ENCODE results near the gene TMEM82. TPM values are rescaled to one million over a fixed set of nuclear protein-coding genes. Genes with fewer than 3 reads are reported as not detected.

The TMEM82 gene
- polyA plus RNA-seq, 1 donor (not counting 4 experiments of a cell fraction or from before 2014, with no cell fraction given): not detected

GRCh38 chr1:15768388-15768787 is 26.1 kb downstream of the TMEM82 start:
- Histone ChIP-seq H4K20me1 (ENCODE audit: control insufficient read depth, extremely low read depth, insufficient read depth, low read length) (no peaks in the 10 kb centered on the region), H3K27me3 (ENCODE audit: control insufficient read depth, extremely low read depth, insufficient read depth, low read length) (no peaks in the 10 kb centered on the region), H3K4me2 (ENCODE audit: control insufficient read depth, extremely low read depth, insufficient read depth, low read depth, low read length) (no peak overlapping the region), H3K27ac (ENCODE audit: control insufficient read depth, insufficient read depth, low read length) (no peak overlapping the region), H3K4me3 (ENCODE audit: control insufficient read depth in 2 of 3, extremely low read depth in 1 of 3, insufficient read depth in 2 of 3, low read depth in 1 of 3, low read length in 3 of 3) (no peak overlapping the region), H3K79me2 (ENCODE audit: control insufficient read depth, insufficient read depth, low read length) (peaks cover 47% of the 10 kb centered on the region), H3K36me3 (ENCODE audit: control insufficient read depth in 2 of 2, extremely low read depth in 1 of 2, insufficient read depth in 2 of 2, low read length in 2 of 2) (peaks cover 36 to 52% of the 10 kb centered on the region in 2 experiments), H3K9me1 (ENCODE audit: control insufficient read depth, extremely low read depth, insufficient read depth, low read length) (no peaks in the 10 kb centered on the region), H3K9me3 (ENCODE audit: control insufficient read depth, low read depth, low read length) (no peaks in the 10 kb centered on the region), H3K9ac (ENCODE audit: control insufficient read depth, extremely low read depth, insufficient read depth, low read length) (no peak overlapping the region), H2AFZ (ENCODE audit: control insufficient read depth, low read length) (no peak overlapping the region), H3K4me1 (ENCODE audit: control insufficient read depth, extremely low read depth, insufficient read depth, low read length) (peaks cover 29% of the 10 kb centered on the region)
- FAIRE-seq (no peak), DNase-seq (ENCODE audit: low read depth, low spot score) (no peak)
- TF ChIP-seq EZH2 (IDR thresholded peaks at IDR 0.05; ENCODE audit: low read length): no peak
- TF ChIP-seq, protein P1, sequence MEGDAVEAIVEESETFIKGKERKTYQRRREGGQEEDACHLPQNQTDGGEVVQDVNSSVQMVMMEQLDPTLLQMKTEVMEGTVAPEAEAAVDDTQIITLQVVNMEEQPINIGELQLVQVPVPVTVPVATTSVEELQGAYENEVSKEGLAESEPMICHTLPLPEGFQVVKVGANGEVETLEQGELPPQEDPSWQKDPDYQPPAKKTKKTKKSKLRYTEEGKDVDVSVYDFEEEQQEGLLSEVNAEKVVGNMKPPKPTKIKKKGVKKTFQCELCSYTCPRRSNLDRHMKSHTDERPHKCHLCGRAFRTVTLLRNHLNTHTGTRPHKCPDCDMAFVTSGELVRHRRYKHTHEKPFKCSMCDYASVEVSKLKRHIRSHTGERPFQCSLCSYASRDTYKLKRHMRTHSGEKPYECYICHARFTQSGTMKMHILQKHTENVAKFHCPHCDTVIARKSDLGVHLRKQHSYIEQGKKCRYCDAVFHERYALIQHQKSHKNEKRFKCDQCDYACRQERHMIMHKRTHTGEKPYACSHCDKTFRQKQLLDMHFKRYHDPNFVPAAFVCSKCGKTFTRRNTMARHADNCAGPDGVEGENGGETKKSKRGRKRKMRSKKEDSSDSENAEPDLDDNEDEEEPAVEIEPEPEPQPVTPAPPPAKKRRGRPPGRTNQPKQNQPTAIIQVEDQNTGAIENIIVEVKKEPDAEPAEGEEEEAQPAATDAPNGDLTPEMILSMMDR (optimal IDR thresholded peaks at IDR 0.05 in 1 of 3, IDR thresholded peaks at IDR 0.05 in 1 of 3, conservative IDR thresholded peaks at IDR 0.05 in 1 of 3; ENCODE audit: extremely low read depth in 1 of 3, insufficient read depth in 2 of 3, low read length in 3 of 3): no peak
- dilution Hi-C loops (cut with MboI; ENCODE audit: extremely low pct_ligation_motif_present, low sequenced_read_pairs): no loop called here

GRCh38 chr1:15770313-15770962 is 28.1 kb downstream of the TMEM82 start:
- DNase-seq (ENCODE audit: low read depth, low spot score) (no peak), FAIRE-seq (no peak)
- no peak overlapping the region for H3K27ac ChIP-seq (ENCODE audit: control insufficient read depth, insufficient read depth, low read length)
- TF ChIP-seq, protein P1 (optimal IDR thresholded peaks at IDR 0.05 in 1 of 3, IDR thresholded peaks at IDR 0.05 in 1 of 3, conservative IDR thresholded peaks at IDR 0.05 in 1 of 3; ENCODE audit: extremely low read depth in 1 of 3, insufficient read depth in 2 of 3, low read length in 3 of 3): no peak
- no peak for TF ChIP-seq EZH2 (IDR thresholded peaks at IDR 0.05; ENCODE audit: low read length)
- H3K4me1 ChIP-seq (ENCODE audit: control insufficient read depth, extremely low read depth, insufficient read depth, low read length): peaks cover 11% of the 10 kb centered on the region
- no peak overlapping the region for H2AFZ ChIP-seq (ENCODE audit: control insufficient read depth, low read length)
- H3K4me2 ChIP-seq (ENCODE audit: control insufficient read depth, extremely low read depth, insufficient read depth, low read depth, low read length): no peak overlapping the region
- H3K9me3 ChIP-seq (ENCODE audit: control insufficient read depth, low read depth, low read length): no peaks in the 10 kb centered on the region
- dilution Hi-C loops (cut with MboI; ENCODE audit: extremely low pct_ligation_motif_present, low sequenced_read_pairs): no loop called here
- H4K20me1 ChIP-seq (ENCODE audit: control insufficient read depth, extremely low read depth, insufficient read depth, low read length): no peaks in the 10 kb centered on the region
- H3K36me3 ChIP-seq (ENCODE audit: control insufficient read depth in 2 of 2, extremely low read depth in 1 of 2, insufficient read depth in 2 of 2, low read length in 2 of 2): peaks cover 41 to 58% of the 10 kb centered on the region in 2 experiments
- H3K79me2 ChIP-seq (ENCODE audit: control insufficient read depth, insufficient read depth, low read length): peaks cover 38% of the 10 kb centered on the region
- no peaks in the 10 kb centered on the region for H3K27me3 ChIP-seq (ENCODE audit: control insufficient read depth, extremely low read depth, insufficient read depth, low read length)
- H3K9ac ChIP-seq (ENCODE audit: control insufficient read depth, extremely low read depth, insufficient read depth, low read length): no peak overlapping the region
- no peaks in the 10 kb centered on the region for H3K9me1 ChIP-seq (ENCODE audit: control insufficient read depth, extremely low read depth, insufficient read depth, low read length)
- H3K4me3 ChIP-seq (ENCODE audit: control insufficient read depth in 2 of 3, extremely low read depth in 1 of 3, insufficient read depth in 2 of 3, low read depth in 1 of 3, low read length in 3 of 3): no peak overlapping the region

Measured in keratinocyte (primary cell).